ENCODE results near the gene CACNA2D4.

GRCh38 chr12:1966561-1967226, 48.2 kb upstream of the CACNA2D4 start:
- no peak for TF ChIP-seq RAD21 (IDR thresholded peaks at IDR 0.05)
- TF ChIP-seq, protein P1, sequence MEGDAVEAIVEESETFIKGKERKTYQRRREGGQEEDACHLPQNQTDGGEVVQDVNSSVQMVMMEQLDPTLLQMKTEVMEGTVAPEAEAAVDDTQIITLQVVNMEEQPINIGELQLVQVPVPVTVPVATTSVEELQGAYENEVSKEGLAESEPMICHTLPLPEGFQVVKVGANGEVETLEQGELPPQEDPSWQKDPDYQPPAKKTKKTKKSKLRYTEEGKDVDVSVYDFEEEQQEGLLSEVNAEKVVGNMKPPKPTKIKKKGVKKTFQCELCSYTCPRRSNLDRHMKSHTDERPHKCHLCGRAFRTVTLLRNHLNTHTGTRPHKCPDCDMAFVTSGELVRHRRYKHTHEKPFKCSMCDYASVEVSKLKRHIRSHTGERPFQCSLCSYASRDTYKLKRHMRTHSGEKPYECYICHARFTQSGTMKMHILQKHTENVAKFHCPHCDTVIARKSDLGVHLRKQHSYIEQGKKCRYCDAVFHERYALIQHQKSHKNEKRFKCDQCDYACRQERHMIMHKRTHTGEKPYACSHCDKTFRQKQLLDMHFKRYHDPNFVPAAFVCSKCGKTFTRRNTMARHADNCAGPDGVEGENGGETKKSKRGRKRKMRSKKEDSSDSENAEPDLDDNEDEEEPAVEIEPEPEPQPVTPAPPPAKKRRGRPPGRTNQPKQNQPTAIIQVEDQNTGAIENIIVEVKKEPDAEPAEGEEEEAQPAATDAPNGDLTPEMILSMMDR (IDR thresholded peaks at IDR 0.05; ENCODE audit: low read depth, low read length, missing input control): no peak
